ENCODE data around the gene PCK2.

Gene PCK2

DNA sequence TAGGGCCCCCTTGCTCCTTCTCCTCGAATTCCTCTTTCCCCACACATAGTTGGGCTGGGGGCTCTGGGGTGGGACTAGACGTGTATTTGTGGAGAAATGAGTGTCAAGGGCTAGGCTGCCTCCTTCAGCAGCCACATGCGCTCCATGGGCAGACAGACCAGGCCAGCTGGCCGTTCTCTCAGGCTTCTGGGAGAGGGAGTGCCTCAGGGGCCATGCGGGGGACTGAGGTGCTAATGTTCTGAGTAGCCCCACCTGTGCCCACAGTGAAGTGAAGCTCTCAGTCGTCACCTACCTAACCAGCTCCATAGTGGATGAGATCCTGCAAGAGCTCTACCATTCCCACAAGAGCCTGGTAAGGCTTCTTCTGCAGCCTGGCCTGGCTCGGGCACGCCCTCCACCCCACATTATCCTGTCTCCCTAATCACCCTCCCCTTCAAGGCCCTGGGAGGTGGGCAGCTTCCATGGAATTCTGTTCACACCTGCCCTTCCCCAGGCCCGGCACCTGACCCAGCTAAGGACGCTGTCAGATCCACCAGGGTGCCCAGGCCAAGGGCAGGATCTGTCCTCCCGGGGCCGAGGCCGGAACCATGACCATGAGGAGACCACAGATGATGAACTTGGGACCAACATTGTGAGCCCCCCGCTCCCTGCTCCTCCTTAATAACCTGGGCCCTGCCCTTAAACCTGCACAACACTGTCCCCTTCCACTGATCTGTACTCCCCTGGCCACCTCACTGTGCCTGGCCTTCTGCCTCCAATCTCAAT lies 31.7 kb upstream of the PCK2 start:
- no peak for DNase-seq

DNA sequence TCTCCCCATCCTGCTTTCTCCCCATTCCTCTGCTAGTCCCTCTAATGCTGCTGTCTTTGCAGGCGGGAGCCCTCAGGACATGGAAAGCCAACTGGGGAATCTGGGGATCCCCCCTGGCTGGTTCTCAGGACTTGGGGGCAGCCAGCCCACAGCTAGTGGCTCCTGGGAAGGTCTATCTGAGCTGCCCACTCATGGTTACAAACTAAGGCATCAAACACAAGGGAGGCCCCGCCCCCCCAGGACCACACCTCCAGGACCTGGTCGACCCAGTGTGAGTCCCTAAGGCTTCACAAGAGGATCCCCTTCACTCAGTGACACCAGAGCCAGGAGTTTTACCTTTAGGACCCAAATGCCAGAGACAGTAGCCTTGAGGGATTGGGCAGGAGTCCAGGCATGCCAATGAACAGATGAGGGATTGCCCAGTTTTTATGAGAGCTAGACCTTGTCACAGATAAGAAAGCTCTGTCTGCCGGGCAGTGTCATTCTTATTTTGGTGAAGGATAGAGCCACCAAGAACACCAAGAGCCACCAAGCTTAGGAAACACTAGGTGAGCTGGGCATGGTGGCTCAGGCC lies 30.8 kb upstream of the PCK2 start:
- DNase-seq, result no peak

DNA sequence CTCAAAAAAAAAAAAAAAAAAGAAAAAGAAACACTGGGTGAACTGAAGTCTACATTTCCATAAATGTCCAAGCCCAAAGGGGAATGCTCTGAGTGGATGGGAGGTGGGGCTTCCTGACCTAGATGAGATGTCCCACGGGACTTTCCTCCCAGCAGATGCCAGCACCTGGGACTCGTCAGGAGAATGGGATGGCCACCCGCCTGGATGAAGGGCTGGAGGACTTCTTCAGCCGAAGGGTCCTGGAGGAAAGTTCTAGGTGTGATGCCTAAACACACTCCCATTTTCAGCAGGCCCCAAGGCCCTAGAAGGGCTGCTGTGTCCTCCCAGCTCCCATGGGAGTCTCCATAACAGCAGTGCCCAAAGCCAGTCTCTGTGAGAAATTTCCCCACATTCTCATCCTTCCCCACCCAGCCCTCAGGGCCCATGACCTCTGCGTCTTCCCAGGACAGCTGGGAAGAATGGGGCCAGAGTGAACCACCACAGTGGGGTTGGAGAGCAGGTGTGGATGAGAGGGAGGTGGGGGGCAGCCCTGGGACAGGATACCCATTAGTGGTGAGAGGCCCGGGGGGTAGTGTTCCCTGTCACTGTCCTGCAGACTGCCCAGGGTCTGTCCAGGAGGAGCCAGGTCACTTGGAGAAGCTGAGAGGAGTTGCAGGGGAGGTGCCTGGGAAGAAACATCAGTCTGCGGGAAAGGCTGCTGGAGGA lies 29.9 kb upstream of the PCK2 start:
- no peak for DNase-seq

DNA sequence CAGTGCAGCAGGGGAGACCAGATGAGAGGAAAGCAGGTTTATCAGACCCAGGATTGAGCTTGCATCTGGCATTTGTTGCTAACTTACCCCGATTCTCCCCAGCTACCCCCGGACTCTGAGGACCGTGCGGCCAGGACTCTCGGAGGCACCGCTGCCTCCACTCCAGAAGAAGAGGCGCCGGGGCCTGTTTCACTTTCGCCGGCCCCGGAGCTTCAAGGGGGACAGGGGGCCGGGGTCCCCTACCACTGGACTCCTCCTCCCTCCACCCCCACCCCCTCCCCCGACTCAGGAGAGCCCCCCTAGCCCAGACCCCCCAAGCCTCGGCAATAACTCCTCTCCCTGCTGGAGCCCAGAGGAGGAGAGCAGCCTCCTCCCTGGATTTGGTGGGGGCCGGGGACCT lies 29.3 kb upstream of the PCK2 start:
- no peak for DNase-seq

DNA sequence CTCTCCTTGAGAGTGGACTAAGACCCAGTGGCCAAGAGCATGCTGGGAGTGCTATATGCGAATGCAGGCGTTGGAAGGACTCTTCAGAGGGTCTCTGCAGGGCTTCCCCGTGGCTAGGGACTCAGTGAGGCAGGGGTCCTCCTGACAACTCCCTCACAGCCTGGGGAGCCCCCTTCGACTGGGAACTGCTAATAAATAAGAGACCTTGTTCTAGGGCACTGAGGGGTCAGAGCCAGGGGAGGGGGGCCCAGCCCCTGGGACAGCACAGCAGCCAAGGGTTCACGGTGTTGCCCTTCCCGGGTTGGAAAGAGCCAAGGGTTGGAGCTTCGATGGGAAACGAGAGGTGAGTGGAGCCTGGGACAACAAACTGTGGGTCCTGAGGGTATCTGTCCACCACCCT lies 28.7 kb upstream of the PCK2 start:
- no peak for DNase-seq

DNA sequence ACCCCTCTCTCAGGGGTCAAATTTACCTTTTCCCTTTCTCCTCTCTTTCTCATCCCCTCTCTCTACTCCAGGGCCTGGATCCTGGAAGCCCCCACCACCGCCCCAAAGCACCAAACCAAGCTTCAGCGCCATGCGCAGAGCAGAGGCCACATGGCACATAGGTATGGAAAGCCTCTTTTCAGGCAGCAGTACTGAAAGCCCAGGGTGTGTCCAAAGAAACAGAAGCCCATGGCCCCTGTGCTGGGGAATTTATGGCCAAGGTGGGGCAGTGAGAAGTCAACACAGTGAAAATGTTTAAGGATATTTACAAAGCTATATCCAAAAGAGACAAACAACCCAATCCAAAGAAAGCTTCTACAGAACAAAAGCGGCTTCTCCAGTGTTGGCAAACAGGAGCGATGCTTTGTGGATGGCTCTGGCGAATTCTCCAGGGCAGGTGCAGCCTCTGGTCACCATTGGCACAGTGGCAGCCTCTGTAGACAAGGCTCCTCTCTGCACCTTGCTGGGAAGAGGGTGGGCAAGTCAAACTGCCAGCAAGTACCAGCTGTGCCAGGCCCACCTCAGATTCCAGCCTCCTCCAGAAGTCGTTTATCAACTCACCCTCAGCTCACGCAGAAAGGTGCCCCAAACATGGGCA lies 27.5 kb upstream of the PCK2 start:
- no peak for DNase-seq

DNA sequence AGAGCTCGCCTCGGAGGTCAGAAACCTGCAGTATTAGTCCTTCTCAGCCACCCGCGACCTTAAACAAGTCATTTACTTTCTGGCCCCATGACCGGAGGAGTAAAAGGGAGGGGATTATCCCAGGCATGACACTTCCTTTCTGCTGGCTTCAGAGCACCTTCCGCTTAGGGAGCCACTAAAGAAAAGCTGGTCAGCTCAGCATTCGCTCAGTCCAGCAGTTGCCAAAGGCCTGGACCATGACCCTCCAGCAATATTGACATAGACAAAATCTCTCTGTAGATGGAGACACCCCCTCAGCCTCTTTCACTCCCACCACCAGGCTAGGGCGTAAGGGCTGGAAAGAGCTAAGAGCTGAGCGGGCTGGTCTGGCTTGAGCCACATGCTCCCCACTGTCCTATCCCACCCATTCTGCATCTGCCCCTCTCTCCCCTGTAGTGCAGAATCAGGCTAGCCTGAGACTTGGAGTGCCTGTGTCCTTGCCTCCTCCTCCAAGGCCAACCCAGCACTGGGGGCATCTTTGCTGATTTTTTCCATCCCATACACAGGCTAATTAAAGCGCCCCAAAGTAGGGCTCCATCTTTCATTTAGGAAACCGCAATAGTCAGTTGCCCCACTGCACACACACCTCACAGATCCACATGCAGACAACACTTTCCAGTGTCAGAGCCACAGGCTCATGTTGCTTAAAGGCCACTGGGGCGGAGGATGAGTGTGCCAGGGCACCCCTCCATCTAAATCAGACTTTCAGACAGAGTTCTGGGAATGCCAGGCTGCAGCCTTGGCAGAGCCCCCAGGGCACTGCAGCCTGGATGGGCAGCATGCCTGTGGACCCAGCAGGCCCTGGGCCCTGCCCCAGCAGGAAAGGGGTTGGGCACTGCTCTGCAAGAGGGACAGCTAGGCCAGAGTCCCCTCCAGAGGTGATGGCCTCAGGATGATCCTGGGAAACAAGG lies 26.7 kb upstream of the PCK2 start:
- DNase-seq, result no peak

DNA sequence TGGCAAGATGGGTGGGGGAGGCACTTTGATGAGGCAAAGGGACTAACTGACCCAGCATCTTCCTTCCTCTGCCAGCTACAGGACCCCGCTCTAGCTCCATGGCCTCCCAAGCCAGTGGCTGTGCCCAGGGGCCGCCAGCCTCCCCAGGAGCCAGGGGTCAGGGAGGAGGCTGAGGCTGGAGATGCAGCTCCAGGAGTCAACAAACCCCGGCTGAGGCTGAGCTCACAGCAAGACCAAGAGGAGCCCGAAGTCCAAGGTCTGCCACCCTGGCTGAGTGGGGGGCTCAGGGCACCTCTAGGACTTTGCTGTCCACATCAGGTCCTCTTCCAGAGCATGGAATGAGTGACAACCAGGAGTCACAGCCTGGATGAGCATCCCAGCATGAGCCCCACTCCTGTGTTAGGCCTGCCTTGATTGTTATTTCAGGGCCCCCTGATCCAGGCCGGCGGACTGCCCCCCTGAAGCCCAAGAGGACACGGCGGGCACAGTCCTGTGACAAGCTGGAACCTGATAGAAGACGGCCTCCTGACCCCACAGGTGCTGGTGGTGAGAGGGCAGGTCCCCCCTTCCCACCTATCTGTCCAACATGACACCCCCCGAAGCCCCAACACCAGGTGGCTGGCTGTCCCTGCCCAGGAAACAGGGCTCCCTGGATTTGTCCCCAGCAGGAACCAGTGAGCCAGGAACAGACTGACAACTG lies 25.2 kb upstream of the PCK2 start:
- no peak for DNase-seq

DNA sequence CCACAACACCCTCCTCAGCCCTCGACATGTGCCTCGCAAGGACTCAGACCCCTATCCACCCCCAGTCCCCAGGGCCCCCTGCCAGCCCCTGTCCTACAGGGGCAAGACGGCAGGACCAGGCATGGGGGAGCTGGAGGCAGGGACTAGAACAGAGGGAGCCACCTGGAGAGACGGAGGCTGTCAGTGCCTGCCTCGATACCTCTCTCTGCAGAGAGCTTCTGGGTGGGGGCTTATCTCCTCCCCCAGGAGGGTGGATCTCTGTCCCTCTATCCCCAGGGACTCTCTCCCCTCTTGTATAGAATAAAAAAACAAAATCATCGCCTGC lies 24.7 kb upstream of the PCK2 start:
- DNase-seq, result no peak

DNA sequence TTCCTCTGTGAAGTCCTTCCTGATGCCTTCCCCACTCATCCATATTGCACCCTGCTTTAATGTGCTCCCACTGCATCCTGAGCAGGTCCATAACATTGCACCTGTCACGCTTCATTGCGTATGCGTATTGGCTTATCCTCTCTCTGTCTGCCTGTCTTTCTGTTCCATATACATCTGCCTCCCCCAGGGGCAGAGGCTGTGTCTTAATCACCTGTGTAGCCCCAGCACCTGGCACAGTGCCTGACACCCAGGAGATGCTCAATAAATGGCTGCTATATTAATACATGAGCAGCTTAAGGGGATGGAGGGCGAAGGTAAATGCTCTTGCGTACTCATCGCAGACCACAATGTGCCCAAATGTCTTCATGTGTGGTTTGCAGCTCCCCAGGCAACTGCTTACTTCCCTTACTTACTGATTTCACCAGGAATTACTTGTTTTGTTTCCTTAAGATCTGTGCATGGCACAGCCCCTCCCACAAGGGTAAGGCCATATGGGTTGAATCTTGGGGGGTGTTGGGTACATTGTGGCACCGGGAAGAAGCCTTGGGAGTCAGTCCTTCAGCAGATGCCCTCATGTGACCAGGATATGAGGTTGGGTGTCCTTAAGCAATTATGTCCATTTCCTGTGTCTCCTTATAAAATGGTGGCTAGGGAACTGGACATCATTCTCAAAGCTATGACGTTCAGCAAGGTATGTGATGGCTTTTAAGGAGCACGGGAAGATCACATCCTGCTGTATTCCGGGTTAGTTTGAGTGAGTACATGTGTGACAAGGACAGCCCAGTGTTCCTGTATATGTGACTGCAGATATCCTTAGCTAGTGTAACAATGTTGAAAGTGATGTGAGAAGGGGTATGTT lies 23.6 kb upstream of the PCK2 start:
- DNase-seq, result no peak

DNA sequence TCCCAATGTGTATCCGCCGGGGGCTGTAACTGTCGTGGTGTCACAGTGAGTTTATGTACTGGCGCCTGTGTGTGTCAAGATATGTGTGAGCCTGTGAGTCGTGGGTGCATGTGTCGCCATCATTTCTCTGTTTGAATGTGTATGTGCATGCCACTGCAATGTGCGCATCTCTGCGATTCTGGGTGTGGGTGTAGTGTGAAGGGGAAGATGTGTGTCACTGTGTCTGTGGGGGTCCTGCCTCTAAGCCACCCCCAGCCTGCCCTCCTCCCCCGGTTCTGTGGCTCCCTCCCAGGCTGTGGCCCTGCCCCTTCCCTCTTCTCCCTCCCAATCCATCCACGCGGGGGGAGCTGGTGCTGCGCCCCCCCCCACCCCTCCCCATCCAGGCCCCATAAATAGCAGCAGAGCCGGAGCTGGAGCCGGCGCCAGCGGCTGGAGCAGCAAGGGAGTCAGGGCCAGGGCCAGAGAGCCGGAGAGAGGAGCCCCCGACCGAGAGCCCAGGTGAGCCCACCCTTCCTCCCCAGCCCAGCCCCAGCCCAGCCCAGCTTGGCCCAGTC lies 22.9 kb upstream of the PCK2 start, which contains the start of gene CPNE6:
Gene CPNE6 (plus strand): TSS at position 419 of the 554 bp plus-strand sequence. CDS start 1,375 bp downstream, outside the sequence.
- peak; percentile 38 for DNase-seq

DNA sequence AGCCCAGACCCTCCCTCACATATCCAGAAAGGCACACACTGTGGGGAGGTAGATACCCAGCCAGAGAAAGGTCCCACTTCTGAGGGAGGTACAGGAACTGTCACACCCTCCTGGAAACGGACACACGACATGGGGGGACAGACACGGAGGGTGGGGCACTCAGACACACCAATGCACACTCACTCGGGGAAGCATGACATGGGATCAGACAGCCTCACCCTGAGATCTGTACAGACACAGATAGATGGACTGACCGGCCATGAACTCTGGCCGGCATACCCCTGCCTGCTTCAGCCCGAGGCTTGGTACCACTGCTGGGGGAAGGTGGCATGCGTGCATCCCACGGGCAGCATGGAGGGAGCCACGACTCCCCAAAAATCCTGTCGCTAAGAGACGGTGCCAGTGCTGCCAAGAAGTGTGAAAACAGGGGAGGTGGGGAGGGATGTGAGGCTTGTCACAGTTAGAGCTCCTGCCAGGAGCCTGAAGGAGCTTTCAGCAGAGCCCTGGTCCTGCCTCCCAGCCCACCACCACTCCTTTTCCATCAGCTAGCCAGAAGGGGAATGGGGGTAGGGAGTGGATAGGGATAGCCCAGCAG lies 22.2 kb upstream of the PCK2 start:
- DNase-seq, result no peak

DNA sequence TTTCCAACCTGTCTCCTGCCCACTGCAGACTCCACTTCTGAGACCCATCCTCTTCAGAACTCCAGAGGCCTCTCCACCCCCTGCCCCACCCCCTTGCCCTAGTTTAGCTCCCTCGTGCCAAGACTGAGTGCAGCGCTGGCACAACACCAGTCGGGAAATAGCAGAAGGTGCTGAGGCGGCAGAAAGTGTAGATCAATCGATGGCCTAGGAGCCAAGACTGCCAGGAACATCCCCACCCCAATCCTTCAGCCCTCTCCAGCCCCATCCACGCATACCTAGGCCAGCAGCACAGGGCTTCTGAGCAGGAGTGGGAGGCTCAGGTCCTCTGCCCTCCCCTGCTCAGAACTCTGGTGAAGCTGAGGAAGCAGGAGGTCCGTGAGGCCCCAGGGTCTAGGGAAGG lies 21.7 kb upstream of the PCK2 start:
- DNase-seq, result no peak

DNA sequence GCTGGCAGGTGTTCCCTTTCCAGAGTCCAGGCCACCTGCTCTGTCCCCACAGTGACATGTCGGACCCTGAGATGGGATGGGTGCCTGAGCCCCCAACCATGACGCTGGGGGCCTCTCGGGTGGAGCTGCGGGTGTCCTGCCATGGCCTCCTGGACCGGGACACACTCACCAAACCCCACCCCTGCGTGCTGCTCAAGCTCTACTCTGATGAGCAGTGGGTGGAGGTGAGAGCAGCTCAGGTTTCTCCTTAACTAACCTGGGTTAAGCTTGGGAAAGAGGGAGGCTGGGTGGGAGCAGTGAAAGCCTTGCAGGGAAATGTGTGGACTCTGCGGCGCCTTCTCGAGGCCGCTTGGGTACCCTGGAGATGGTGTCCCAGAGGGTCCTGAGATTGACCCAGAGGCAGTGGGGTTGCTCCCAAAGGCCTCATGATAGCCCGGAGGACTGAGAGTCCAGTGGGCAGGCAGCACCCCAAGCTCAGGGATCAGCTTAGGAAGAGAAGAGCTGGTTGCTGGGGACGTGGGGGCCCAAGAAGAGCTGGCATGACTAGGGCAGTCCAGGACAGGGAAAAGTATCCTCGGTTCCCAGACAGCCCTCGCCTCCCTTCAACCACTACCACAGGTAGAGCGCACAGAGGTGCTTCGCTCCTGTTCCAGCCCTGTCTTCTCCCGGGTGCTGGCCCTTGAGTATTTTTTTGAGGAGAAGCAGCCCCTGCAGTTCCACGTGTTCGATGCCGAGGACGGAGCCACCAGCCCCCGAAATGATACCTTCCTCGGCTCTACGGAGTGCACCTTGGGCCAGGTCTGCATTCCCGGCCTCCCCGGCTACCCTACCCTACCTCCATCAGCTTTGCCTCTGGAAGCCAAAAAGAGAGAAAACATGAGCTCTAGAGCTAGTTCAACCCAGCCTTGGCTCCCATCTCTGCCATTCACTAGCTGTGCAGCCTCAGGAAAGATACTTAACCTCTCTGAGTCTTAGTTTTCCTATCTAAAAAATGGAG lies 20.9 kb upstream of the PCK2 start:
- no peak for DNase-seq

DNA sequence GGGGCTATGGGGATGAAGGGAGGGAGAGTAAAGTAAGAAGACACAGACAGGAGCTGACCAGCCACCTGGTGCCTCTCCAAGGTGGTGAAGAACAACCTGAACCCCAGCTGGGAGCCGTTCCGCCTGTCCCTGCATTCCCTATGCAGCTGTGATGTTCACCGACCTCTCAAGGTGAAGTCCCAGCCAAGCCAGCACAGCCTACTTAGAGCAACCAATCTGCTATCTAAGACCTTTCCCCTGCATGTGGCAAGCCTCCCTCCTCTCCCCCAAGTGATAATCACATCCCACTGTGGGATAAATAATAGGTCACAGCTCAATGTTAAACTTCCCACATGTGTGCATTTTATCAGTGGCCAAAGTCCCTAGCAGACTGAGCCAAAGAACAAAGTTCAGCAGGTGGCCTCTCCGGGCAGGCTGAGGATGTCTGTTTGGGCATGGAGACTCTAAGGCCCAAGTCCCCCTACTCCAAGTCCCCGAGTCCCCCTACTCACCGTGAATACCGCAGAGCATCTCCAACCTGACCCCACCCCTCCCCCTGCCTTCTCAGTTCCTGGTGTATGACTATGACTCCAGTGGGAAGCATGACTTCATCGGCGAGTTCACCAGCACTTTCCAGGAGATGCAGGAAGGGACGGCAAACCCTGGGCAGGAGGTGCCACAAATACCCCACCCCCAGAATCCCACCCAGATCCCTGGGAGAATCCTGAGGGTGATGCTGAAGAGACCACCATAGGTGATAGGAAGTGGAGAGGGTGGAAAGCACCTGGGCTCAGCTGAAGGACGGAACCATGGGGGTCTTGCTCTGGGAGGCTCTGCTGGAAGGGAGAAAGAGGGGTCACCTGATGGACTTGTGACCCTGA lies 19.3 kb upstream of the PCK2 start:
- no peak for DNase-seq

DNA sequence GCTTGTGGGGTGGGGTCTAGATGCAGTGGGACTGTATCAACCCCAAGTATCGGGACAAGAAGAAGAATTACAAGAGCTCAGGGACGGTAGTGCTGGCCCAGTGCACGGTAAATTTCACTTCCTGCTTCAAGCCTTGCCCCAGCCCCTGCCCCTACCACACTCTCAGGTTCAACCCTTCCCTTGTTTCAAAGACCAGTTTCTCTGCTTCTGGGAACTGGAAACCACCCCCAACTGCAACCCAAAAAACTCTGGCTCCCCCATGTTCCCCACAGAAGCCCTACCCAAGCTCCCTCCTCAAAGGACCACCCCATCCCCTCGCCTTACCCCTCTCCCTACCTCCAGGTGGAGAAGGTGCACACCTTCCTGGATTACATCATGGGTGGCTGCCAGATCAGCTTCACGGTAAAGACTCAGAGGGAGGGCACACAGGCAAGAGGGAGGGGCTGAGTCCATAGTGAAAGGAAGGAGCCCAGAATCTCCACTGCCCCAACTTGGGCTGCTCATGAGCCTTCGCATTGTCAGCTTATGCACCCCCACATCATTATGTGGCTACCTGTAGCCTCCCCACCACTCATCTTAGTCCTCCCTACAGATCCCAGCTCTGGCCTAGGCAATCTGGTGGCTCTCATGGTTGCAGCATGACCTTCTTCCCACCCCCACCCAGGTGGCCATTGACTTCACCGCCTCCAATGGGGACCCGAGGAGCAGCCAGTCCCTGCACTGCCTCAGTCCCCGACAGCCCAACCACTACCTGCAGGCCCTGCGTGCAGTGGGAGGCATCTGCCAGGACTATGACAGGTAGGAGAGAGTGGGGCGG lies 18.4 kb upstream of the PCK2 start:
- no peak for DNase-seq

DNA sequence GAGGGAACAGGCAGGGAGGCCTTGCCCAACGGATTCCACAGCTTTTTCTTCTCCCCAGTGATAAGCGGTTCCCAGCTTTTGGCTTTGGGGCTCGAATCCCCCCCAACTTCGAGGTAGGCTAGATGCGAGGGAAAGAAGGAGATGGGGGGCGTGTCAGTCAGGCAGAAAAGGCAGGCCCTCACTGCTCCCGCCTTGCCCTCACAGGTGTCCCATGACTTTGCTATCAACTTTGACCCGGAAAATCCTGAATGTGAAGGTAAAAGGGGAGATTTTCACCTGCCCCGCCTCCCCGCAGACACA lies 17.9 kb upstream of the PCK2 start:
- DNase-seq, result no peak
